HG02588 (cell line): ENCODE data around the gene TXNDC16.

Experiments
- ATAC-seq: cut with Tn5 transposase; IDR thresholded peaks from one replicate; pipeline ENCODE4 v1.9.1; 2021; ENCODE audit warnings: mild to moderate bottlenecking, moderate library complexity; ENCODE audit not compliant: unreplicated experiment

Gene TXNDC16

GRCh38 chr14:52397844-52398243, 154.5 kb downstream of the TXNDC16 start:
- ATAC-seq: no peak

GRCh38 chr14:52395728-52396127, 156.6 kb downstream of the TXNDC16 start:
- no peak for ATAC-seq

- no peak for ATAC-seq
Observed at GRCh38 chr14:52391881-52392615, 160.3 kb downstream of the TXNDC16 start.
